NCI-H1105 treated with DMSO at 0.1 percent for 48 hours (cell line): ENCODE measurements around the gene BRD1.
A peak's percentile ranks its signal among the peaks of the same experiment; 100 is the strongest.

Source experiments
- DNase-seq: peaks from one replicate; lab custom pipeline; 2025; lab: John Stamatoyannopoulos, UW

BRD1 gene

GRCh38 chr22:49726701-49727101 is 101.0 kb downstream of the BRD1 start:
- no peak for DNase-seq

- no peak for DNase-seq
Observed at GRCh38 chr22:49726022-49726681, 101.5 kb downstream of the BRD1 start.

GRCh38 chr22:49725516-49725915 is 102.2 kb downstream of the BRD1 start:
- DNase-seq, result no peak

GRCh38 chr22:49724893-49725489 is 102.7 kb downstream of the BRD1 start:
- peak; percentile 55 for DNase-seq

- peak; percentile 55 for DNase-seq
Observed at GRCh38 chr22:49724030-49724892, 103.4 kb downstream of the BRD1 start.

- no peak for DNase-seq
Observed at GRCh38 chr22:49723478-49724029, 104.1 kb downstream of the BRD1 start.
